NCI-H345 (cell line): Measurements from ENCODE around the gene SFMBT2.

ENCODE experiments used
- DNase-seq: peaks from one replicate; lab custom pipeline; 2025; lab: John Stamatoyannopoulos, UW

Gene SFMBT2

DNA sequence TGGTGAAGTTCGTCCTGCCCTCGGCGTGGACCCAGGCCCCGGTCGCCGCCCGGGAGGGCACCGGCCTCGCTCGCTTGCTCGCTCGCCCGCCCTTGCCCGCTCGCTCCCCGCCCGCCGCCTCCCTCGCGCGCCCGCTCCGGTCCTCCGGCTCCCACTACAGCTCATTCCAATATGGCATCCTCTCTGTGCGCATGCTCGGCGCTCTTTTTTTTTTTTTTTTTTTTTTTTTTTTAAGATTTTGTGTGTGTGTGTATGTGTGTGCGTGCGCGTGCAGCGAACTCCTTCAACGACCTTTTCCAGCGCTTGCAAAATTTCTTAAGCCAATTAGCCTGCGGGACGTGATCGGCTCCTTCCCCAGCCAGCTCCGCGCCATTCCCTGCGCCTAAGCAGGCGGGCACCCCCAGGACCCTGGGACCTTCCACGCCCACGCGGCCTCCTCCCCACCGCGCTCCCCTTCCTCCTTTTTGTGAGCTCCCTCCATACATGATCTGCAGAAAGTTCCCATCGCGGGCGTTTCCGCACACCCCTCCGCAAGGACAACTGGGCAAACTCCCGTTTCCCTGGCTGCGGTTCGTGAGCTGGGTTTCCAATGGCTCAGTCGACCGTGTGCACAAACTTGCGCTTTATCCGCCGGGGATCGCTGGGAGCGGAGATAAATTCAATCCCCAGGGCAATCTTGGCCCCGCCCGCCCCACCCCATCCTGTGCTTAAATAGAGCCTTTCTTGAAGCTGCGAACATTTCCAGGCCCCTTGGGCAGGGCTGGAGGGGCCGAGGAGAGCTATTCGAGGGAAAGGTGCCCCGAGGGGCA, at the start of gene SFMBT2:
TSS of gene SFMBT2 (minus strand) at position 173 of the 809 bp plus-strand sequence. CDS start 29,136 bp downstream, outside the sequence.
- DNase-seq, result no peak

DNA sequence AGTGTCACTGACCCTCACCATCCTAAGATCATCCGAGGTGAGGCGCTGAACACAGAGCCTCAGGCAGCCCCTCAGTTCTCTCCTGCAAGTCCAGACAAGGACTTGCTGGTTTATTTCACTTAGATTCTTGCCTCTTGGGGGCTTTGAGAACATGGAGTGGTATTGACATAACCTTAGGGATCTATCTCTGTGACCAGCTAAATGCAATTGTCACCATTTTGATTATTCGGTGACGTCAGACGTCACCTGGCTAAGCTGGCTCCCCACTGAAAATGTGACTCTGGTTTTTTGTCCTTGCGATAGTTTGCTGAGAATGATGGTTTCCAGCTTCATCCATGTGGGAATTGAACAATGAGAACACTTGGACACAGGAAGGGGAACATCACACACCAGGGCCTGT, 49.2 kb upstream of the SFMBT2 start:
- DNase-seq, result no peak

DNA sequence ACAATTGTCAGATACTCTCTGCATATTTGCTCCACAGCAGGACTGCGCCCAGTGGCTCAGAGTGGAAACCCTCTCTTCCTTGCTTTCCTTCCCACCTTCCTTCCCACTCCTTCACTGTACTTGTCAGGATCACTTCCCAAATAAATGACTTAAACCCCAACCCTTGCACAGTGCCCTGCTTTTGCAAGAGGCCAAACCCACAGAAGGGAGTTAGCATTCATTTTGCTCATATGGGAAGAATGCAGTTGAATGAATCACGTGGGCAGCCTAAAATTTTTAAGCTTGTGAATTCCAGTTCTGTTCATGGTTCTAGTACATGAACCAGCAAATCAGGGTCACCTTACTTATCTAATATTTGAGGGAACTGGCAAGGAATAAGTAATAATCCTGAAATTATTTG, 47.7 kb upstream of the SFMBT2 start:
- DNase-seq, result no peak

DNA sequence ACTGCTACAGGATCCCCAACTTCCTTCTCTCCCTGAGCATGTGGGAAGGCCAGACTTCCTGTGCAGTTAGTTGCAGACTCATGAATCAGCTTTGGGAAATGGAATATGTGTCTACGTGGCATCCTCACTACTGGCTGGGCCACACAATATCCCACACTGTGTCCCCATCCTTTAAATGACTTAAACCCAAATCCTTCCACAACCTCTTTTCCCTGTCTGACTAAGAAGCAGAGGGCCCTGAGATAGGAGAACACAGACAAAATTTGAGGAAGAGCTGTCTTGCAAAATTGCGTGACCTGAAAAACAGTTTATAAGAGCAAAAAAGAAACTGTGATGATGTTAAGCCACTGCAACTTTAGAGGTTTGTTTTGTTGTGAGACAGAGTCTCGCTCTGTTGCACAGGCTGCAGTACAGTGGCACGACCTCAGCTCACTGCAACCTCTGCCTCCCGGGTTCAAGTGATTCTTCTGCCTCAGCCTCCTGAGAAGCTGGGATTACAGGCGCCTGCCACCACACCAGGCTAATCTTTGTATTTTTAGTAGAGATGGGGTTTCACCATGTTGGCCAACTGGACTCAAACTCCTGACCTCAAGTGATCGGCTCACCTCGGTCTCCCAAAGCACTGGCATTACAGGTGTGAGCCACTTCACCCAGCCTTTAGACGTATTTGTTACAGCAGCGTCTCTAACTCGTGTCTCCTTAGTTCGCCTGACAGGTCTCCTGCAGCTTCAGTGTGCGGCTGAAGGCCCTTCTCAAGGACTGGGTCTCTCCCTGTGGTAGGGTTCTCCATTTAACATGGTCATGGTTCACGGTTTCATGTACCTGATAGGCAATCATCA, 46.9 kb upstream of the SFMBT2 start:
- no peak for DNase-seq

DNA sequence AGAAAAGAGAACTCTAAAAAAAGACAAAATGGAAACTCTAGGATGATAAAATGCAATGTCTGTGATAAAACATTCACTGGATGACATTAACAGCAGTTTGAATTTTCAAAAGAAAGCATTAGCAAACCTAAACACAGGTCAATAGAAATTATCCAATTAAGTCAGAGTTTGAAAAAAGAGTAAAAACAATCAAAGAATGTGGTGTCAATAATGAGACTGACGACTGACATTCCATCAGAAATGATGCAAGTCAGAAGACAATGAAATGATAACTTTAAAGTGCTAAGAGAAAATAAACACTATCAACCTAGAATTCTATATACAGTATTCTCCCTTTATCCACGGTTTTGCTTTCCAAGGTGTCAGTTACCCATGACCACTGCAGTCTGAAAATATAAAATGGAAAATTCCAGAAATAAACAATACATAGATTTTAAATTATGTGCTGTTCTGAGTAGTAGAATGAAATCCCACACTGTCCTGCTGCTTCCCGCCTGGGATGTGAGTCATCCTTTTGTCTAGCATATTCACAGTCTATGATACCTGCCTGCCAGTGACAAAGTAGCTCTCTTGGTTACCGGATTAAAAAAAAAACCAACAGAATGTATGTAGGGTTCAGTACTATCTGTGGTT, 38.3 kb upstream of the SFMBT2 start:
- no peak for DNase-seq

DNA sequence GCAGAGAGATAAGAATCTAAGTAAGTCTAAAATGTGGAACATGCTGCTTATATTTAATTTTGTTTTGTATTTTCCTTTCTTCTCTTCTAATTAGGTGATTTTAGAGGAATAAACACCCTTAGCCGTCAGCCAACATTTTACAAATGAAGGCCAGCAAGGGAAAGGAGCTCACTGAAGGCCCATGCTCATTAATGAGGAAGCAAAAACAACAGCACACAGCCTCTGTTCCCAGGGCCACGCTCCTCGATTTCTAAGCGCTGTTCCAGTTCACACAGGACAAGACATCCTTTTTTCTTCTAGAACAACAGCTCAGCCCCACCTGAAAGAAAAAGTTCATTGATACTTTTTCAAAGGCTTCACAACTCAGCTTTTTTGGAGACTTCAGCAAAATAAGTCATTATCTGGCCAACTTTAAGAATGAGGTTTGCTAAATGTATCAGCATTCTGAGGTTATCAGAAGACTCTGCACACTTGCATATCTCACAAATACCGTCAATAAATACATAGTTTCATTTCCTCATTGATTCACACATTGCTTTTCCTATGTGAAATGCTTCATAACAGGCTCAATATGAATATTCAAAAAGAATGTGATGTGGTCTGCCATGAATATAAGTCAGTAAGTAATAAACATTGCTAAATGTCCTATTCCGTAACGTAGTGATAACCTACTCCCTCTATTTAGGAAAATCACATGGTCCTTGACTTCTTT, 34.8 kb upstream of the SFMBT2 start:
- DNase-seq, result no peak

DNA sequence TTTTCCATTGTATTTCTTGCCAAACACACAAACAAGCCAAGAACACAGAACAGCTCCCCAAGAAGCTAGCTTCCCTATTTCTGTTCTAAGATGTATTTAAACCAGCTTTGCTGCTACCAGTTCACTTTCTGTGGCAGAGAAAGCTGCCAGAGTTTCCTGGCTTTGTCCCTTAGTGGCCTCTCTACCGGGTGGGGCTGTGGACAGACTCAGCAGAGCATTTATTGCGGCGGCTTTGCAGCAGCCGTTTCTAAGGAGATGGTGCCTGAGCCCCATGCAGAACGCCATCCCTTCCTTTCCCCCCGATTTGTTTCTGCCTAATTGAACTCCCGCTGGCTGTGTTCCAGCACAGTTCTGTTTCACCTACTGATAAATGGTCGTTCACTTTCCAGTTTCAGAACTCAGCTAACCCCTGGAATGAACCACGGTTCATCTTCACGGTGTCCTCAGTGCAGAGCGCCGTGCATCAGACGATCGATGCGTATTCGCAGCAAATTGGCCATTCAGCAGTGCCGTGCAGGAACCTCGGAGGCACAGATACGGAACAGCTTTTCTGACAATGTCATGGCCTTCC, 33.8 kb upstream of the SFMBT2 start:
- no peak for DNase-seq

DNA sequence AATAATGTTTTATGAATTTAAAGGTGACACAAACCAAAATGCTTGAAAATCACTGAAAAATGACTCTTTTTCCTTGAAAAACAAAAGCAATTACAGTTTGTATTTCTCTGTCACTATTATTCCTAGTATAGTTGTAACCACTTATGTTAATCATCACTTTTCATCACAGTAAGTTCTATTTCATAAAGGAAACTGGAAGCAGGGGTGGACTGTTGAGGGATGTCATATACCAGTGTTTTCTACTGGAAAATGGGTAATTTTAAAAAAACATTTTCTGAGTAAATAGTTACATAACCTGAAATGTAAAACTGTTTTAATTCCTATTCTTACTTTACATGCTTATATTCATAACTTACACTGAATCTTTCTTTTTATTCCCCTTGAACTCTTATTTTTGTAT, 32.2 kb upstream of the SFMBT2 start:
- no peak for DNase-seq

DNA sequence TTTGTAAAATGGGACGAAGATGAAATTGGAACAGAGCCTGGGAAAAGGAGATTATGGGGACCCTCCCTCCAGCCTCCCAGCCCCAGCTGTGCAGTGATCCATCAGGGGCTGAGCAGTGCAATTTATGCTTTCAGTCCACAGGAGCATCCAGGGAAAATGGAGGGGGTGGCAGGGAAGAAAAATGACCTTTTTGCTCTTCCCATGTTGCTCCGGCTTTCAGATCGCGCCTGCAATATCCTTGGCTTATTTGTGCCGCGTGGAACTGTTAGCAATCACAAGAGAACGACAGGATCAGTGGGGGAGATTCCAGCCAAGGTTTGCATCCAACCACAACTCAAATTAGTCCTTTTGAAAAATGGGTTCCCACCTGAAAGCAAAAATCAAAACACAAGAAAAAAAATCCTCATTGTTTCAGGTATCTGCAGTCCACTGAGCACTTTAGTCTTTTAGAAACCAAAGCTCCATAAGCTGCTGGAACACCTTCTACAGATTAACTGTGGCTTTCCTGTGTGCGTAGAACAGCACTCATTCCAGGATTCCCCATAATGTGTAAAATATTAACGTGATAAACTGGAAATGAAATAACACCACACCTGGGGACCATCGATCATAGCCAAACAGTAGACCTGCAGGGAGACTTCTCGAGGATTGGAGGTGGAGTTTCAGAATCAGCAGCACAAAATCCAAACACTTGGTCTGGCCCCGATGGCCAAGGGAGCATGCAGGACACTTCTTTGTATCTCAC, 30.7 kb upstream of the SFMBT2 start:
- DNase-seq, result no peak

DNA sequence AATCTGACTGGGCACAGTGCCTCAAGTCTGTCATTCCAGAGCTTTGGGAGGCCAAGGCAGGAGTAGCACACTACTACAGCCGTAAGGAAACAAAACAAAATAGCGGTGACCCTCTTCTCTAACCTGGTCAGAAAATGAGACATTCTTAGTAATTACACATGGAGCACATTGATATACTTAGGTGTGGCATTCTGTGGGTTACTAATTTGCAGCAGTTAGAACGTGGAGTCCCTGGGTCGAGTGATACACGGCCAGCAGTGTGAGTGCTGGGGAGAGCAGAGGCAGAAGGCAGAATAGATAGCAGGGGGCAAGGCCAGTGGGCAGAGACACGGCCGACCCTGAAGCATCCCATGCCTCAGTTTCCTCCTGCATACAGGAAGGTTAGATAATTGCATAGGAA, 28.9 kb upstream of the SFMBT2 start:
- DNase-seq, result no peak

DNA sequence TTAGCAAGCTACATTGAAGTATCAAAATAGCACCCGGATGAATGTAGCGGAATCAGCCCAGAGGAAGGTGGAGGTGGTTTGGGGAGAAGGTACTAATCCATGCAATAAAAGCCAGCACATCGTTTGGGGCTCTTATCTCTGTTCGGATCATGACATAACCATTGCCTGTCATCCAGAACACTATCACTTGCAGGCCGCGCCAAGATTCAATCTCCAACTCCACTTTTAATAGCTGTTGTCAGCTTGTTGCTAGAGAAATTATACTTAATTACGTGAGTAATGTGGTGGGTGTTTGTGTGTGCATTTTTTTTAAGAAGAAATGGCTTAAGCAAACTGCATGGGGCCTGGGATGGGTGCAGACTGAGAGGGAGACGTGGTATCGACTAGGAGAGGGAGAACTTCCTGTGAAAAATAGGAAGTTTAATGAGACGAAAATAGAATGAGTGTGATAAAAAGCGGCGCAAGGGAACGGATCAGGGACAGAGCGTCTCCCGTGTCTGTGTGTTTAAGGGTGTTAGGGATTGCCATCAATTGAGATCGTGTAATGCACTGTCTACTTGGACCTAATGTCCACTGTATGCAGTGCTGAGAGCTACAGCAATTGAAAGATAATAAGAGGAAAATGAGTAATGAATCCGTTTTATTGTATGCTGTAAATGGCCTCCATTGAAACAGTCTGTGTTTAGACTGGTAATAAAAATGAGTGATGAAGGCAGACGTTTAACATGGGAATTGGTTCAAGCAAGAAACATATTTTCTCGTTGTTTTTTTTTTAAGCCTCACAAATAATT, 27.6 kb upstream of the SFMBT2 start:
- no peak for DNase-seq

DNA sequence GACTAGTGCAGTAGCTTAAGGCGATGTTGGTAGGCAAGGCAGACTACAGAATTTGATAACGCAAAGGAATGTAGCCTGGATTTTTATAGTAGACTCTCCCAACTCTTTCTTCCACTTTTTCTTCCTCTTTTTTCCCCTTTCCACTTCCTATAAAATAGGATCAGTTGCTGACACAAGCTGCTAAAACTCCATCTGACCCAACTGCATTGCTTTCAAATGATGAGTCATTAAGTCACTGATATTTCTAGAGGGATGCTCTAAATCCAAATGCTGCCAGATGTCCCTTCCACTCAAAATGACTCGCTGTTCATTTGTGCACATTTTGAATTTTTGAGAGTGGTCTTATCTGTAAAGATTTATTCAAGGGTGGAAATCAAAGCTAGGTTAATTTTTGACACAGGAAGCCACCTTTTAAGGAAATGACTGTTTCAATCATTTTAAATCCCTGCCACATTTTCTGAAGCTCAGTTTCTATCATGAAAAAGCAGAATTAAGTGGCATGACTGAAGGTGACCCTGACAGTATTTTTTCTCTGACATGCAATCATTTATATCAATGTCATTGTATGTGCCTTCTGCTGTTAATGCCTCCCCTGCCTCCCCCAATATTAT, 25.8 kb upstream of the SFMBT2 start:
- no peak for DNase-seq

DNA sequence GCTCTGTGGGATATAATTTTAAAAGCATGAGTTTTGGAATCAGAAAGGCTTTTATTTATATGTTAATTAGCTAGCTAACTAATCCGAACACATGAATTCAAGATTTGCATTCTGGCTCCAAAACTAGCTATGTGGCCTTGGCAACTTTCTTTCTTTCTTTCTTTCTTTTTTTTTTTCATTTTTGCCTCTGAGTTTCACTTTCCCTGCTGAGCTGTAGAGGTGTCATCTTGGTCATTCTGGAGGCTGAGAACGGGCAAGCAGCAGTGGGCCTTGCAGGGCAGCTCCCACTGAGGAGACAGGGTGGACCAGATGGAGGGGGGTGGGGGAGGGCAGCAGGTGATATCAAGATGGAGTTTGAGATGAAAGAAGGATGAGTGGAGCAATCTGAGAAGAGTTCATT, 24.8 kb upstream of the SFMBT2 start:
- DNase-seq, result no peak

DNA sequence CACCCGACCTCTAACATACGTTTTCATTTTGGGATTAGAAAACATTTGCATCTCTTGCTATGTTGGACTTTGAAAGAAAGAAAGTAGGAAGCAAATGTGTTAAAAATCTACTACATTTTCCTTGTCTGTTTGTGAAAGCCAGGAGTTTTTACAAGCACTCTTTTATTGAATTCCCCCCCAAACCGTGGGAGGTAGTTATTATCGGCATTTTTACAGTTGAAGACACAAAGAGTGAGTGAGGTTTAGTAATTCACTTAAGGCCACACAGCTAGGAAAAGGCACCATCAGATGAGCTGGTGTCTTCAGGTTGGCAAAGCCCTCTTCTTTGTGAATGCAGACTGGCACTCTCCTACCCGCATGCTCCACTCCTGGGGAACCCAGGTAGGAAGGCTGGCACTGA, 23.5 kb upstream of the SFMBT2 start:
- no peak for DNase-seq

DNA sequence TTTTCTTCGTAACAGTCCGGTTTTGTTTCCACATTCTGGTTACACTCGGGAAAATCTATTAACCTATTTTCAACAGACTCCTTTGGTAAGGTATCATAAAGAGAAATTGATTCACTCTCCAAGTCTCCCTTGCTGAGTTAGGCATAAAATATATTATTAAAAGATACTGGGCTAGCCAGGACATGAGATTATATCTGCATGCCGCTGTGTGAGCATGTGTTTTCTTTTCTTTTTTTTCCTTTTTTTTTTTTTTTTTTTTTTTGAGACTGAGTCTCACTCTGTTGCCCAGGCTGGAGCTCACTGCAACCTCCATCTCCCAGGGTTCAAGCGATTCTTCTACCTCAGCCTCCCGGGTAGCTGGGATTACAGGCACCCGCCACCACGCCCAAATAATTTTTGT, 23.0 kb upstream of the SFMBT2 start:
- no peak for DNase-seq

DNA sequence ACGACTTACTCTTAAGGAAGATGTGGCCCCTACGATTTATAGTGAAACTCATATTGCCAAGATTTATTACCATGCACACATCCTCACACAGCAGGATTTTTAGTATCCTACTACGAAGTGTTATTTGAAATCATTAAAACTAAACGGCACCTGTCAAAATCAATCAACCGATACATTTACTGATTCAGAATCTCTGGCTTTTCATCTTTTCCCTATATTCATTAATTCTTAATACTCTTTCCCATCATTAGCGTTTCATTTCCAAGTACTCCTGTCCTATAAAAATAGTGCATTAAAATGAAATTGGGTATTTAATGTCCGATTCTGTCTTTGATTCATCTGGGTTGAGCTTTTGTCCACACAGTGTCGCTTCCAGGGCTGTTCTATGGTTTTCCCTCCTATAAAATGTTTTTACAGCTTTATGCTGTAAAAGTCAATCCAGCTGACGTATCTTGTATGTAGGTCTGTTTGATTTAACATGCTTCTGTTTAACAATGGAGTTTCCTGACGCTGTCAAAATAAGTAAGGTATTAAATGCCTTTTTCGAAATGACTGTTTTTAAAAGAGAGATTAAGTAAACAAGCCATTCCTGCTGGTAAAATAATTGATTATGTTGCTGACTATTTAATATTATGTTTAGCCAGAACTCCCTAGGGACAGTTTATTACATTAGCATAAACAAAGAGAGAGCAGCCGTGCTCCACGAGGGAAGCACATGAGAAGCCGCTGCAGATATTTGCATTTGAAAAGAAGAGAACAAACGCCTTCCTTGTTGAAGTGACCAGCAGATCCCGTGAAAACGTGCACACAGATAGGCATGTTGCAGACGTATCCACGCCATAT, 22.3 kb upstream of the SFMBT2 start:
- DNase-seq, result no peak

DNA sequence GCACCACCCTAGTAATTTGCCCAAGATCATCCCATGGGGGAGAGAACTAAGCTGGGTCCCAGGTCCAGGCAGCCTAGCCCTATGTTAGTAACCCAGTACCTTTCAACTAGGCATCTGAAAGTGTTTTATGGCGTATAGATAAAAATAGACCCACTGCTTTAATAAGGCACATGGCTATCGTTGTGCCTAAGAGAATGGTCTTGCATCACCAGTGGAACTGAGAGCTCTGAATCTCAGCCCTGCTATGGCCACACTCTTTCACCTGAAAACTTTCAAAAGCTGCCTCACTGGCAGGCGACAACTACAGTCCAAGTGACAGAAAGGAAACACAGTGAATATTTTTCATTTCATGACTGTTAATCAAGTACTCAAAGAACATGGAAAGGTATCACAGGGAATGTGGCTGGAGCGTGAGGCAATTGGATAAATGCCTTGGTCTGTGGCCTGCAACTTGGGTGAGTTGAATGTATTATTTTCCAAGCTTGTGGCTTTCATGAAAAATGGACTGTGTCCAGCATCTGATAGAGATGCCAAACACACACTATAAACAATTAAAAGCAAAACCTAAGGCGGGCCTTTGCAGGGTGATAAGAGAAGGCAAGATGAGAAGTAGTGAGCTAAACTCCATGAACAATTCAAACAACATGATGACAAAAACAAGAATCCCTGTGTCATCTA, 18.0 kb upstream of the SFMBT2 start:
- no peak for DNase-seq

DNA sequence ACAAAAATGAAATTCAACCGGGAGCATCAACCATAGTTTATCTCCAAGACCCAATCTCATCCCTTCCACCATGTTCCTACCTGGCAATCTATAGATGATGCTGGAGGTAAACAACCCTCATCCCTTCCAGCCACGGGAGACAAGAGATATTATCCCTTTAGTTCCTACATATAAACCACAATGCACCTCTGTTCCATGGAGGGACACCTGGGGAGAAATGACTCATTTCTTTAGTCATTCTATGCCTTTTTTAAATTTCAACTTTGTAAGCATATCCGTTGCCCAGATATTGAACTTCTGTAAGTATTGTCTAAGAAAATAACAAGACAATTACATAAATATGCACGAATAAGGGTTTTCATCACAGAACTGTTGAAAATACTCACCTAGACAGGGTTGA, 15.5 kb upstream of the SFMBT2 start:
- no peak for DNase-seq
